Measurements from ENCODE around the gene OSBPL10. TPM values are rescaled to one million over a fixed set of nuclear protein-coding genes. Genes with fewer than 3 reads are reported as not detected.

The OSBPL10 gene
- total RNA-seq, 1 donor from 2014 or later = 45.4 TPM

DNA sequence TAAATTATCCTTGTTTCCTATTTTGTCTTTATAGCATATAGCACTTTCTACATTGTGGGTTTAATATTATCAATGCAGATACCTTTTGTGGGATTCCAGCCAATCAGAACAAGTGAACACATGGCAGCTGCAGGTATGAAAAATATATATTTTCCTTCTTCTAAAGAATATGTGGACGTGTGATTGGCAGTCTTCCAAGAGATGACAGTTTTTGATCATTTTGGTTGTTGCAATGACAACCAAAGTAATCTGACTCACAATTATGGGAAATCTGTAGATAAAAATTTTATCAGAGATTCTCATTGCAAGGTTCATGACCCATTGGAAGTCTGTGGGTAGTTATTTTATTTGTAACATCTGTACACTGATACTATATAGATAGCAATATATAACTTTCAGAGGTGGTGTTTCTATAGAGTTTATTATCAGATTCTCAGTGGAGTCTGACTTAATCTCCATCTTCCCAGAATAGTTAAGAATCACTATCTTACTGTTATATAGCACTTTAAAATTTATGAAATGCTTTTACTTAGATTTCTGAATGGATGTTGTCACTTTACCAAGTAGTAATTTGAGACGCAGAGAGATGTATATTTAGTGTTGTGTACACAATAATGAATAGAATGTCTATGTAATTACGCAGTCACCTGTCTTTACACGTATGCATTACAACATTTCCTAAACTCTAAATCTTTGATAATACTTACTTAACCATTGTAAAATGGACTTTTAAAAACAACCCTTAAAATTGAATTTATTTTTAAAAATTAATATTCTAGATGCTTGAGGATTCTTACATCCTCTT, 365.8 kb downstream of the OSBPL10 start:
- Mint-ChIP-seq H3K4me1 (ENCODE audit: low read depth) (peaks cover 24% of the 10 kb centered on the region), H3K36me3 (ENCODE audit: low read depth) (peaks cover 3% of the 10 kb centered on the region), H3K27ac (ENCODE audit: unreplicated experiment) (no peak overlapping the region), H3K9me3 (ENCODE audit: low read depth) (no peaks in the 10 kb centered on the region), H3K4me3 (ENCODE audit: unreplicated experiment) (no peak overlapping the region), H3K27me3 (ENCODE audit: low read depth) (no peaks in the 10 kb centered on the region)
- no peak for DNase-seq (ENCODE audit: low spot score)
- TF ChIP-seq CTCF (IDR thresholded peaks at IDR 0.05) = no peak

GRCh38 chr3:31614162-31614921, 366.7 kb downstream of the OSBPL10 start:
- no peak for TF ChIP-seq CTCF (IDR thresholded peaks at IDR 0.05)
- H3K4me3 Mint-ChIP-seq (ENCODE audit: unreplicated experiment) = no peak overlapping the region
- peaks cover 24% of the 10 kb centered on the region for H3K4me1 Mint-ChIP-seq (ENCODE audit: low read depth)
- peaks cover 3% of the 10 kb centered on the region for H3K36me3 Mint-ChIP-seq (ENCODE audit: low read depth)
- H3K27me3 Mint-ChIP-seq (ENCODE audit: low read depth) = no peaks in the 10 kb centered on the region
- no peaks in the 10 kb centered on the region for H3K9me3 Mint-ChIP-seq (ENCODE audit: low read depth)
- H3K27ac Mint-ChIP-seq (ENCODE audit: unreplicated experiment) = no peak overlapping the region
- no peak for DNase-seq (ENCODE audit: low spot score)

DNA sequence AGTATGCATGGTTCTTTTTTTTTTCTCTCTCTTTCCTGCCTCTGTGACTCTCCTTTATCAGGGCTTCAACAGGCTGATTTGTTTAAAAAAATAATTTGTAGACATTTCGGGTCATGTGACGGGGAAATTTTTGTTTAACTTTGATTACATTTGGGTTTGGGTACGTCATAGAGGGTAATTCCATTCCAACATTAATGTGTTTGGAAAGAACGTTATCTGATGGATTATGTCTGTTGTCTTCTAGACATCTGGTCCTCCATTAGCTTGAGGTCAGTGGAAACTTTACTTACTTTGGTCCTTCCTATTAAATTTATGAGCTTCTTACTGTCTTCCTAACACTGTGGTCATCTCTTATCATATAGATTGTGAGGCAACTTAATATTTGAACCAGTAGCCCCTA, 367.4 kb downstream of the OSBPL10 start:
- Mint-ChIP-seq H3K27me3 (ENCODE audit: low read depth) (no peaks in the 10 kb centered on the region), H3K36me3 (ENCODE audit: low read depth) (peaks cover 1% of the 10 kb centered on the region), H3K9me3 (ENCODE audit: low read depth) (no peaks in the 10 kb centered on the region), H3K4me1 (ENCODE audit: low read depth) (peaks cover 24% of the 10 kb centered on the region), H3K27ac (ENCODE audit: unreplicated experiment) (no peak overlapping the region), H3K4me3 (ENCODE audit: unreplicated experiment) (no peak overlapping the region)
- TF ChIP-seq CTCF (IDR thresholded peaks at IDR 0.05) = no peak
- no peak for DNase-seq (ENCODE audit: low spot score)

GRCh38 chr3:31613177-31613576, 367.9 kb downstream of the OSBPL10 start:
- H3K9me3 Mint-ChIP-seq (ENCODE audit: low read depth) = no peaks in the 10 kb centered on the region
- H3K27ac Mint-ChIP-seq (ENCODE audit: unreplicated experiment) = no peak overlapping the region
- no peak for DNase-seq (ENCODE audit: low spot score)
- peaks cover 1% of the 10 kb centered on the region for H3K36me3 Mint-ChIP-seq (ENCODE audit: low read depth)
- no peak overlapping the region for H3K4me3 Mint-ChIP-seq (ENCODE audit: unreplicated experiment)
- no peak for TF ChIP-seq CTCF (IDR thresholded peaks at IDR 0.05)
- H3K4me1 Mint-ChIP-seq (ENCODE audit: low read depth) = peaks cover 24% of the 10 kb centered on the region
- H3K27me3 Mint-ChIP-seq (ENCODE audit: low read depth) = no peaks in the 10 kb centered on the region

Other genes starting within 250 kb of the OSBPL10 start
- 1.5 to 2.4 TPM (median 2.0 TPM) in 3 replicates for gene ZNF860, start 488 bp upstream of the OSBPL10 start, total RNA-seq
- 11.5 to 15.1 TPM (median 13.0 TPM) in 3 replicates for gene GPD1L, start 125.4 kb upstream of the OSBPL10 start, total RNA-seq